H9 (cell line): ENCODE data around the gene NOX5. TPM values are rescaled to one million over a fixed set of nuclear protein-coding genes. Genes with fewer than 3 reads are reported as not detected.

ENCODE experiments used
- DNase-seq: peaks from one replicate; pipeline ENCODE4 v3.0.0-alpha.2; 2017
- H2AFZ ChIP-seq: one replicate; pipeline ENCODE4 v1.6.1; 2013; ENCODE audit warnings: mild to moderate bottlenecking, low read length, control low read depth, moderate library complexity
- H2AK5ac ChIP-seq: 2 replicates; pipeline ENCODE4 v1.6.1; 2013; ENCODE audit warnings: low read length, control low read depth, mixed read lengths; ENCODE audit not compliant: insufficient read length
- H2BK120ac ChIP-seq: one replicate; pipeline ENCODE4 v1.6.1; 2013; ENCODE audit warnings: low read depth, mild to moderate bottlenecking, low read length, control low read depth, inconsistent platforms; ENCODE audit not compliant: poor library complexity, severe bottlenecking
- H2BK12ac ChIP-seq: 2 replicates; pipeline ENCODE4 v1.6.1; 2013; ENCODE audit warnings: low read length, control low read depth, mixed read lengths, low read depth; ENCODE audit not compliant: insufficient read length
- H2BK15ac ChIP-seq: 2 replicates; pipeline ENCODE4 v1.6.1; 2013; ENCODE audit warnings: low read depth, low read length, control low read depth
- H2BK20ac ChIP-seq: one replicate; pipeline ENCODE4 v1.6.1; 2013; ENCODE audit warnings: low read depth, mild to moderate bottlenecking, low read length, control low read depth, inconsistent platforms; ENCODE audit not compliant: poor library complexity, severe bottlenecking
- H2BK5ac ChIP-seq: 2 replicates; pipeline ENCODE4 v1.6.1; 2013; ENCODE audit warnings: low read length, control low read depth, mixed read lengths; ENCODE audit not compliant: insufficient read length
- H3K14ac ChIP-seq: 2 replicates; pipeline ENCODE4 v1.6.1; 2013; ENCODE audit warnings: low read length, control low read depth; ENCODE audit not compliant: insufficient read depth
- H3K18ac ChIP-seq: 2 replicates; pipeline ENCODE4 v1.6.1; 2013; ENCODE audit warnings: low read depth, mild to moderate bottlenecking, mixed read lengths, low read length, control low read depth; ENCODE audit not compliant: insufficient read length
- H3K23ac ChIP-seq: 2 replicates; pipeline ENCODE4 v1.6.1; 2013; ENCODE audit warnings: low read length, control low read depth, mixed read lengths, low read depth; ENCODE audit not compliant: insufficient read length
- H3K23me2 ChIP-seq: 2 replicates; pipeline ENCODE4 v1.6.1; 2013; ENCODE audit warnings: low read depth, mild to moderate bottlenecking, mixed read lengths, low read length, control low read depth; ENCODE audit not compliant: insufficient read length, poor library complexity, severe bottlenecking
- H3K27ac ChIP-seq: 2 replicates; pipeline ENCODE4 v1.5.1; 2013; ENCODE audit warnings: low read length, control low read depth, mixed read lengths, low read depth; ENCODE audit not compliant: insufficient read length
- H3K27me3 ChIP-seq: 2 replicates; pipeline ENCODE4 v1.6.1; 2013; ENCODE audit warnings: low read length, control low read depth, inconsistent platforms; ENCODE audit not compliant: insufficient read depth
- H3K4ac ChIP-seq: 2 replicates; pipeline ENCODE4 v1.6.1; 2013; ENCODE audit warnings: low read depth, mild to moderate bottlenecking, control low read depth, inconsistent platforms, low read length, moderate library complexity
- H3K4me1 ChIP-seq: 2 replicates; pipeline ENCODE4 v1.6.1; 2013; ENCODE audit warnings: low read length, control low read depth, inconsistent platforms; ENCODE audit not compliant: insufficient read depth
- H3K4me2 ChIP-seq: 2 replicates; pipeline ENCODE4 v1.6.1; 2013; ENCODE audit warnings: low read length, control low read depth, mixed read lengths; ENCODE audit not compliant: insufficient read length, insufficient read depth
- H3K56ac ChIP-seq: 2 replicates; pipeline ENCODE4 v1.6.1; 2013; ENCODE audit warnings: low read depth, mild to moderate bottlenecking, mixed read lengths, low read length, control low read depth; ENCODE audit not compliant: insufficient read length
- H3K79me1 ChIP-seq: 2 replicates; pipeline ENCODE4 v1.6.1; 2013; ENCODE audit warnings: low read depth, mild to moderate bottlenecking, moderate library complexity, low read length, control low read depth, inconsistent platforms; ENCODE audit not compliant: insufficient read depth, poor library complexity, severe bottlenecking
- H3K79me2 ChIP-seq: 2 replicates; pipeline ENCODE4 v1.6.1; 2013; ENCODE audit warnings: low read length, control low read depth, inconsistent platforms; ENCODE audit not compliant: insufficient read depth
- H3K9ac ChIP-seq: 2 replicates; pipeline ENCODE4 v1.6.1; 2013; ENCODE audit warnings: low read length, control low read depth, mixed read lengths; ENCODE audit not compliant: insufficient read length; ENCODE audit errors: extremely low read depth
- H3K9me3 ChIP-seq: one replicate; pipeline ENCODE4 v1.6.1; 2013; ENCODE audit warnings: low read depth, low read length, inconsistent platforms; ENCODE audit not compliant: control insufficient read depth
- H3T11ph ChIP-seq: one replicate; pipeline ENCODE4 v1.6.1; 2013; ENCODE audit warnings: mild to moderate bottlenecking, low read length, control low read depth, inconsistent platforms
- H4K20me1 ChIP-seq: one replicate; pipeline ENCODE4 v1.6.1; 2013; ENCODE audit not compliant: control insufficient read depth, insufficient read length, insufficient read depth
- H4K5ac ChIP-seq: 2 replicates; pipeline ENCODE4 v1.6.1; 2013; ENCODE audit warnings: low read depth, mild to moderate bottlenecking, mixed read lengths, low read length, control low read depth; ENCODE audit not compliant: insufficient read length
- H4K8ac ChIP-seq: replicated peaks from 2 replicates; pipeline ENCODE4 v1.6.1; 2013; ENCODE audit warnings: low read length, control low read depth, mixed read lengths, low read depth; ENCODE audit not compliant: insufficient read length
- H4K91ac ChIP-seq: 2 replicates; pipeline ENCODE4 v1.6.1; 2013; ENCODE audit warnings: low read depth, mild to moderate bottlenecking, moderate library complexity, mixed read lengths, low read length, control low read depth; ENCODE audit not compliant: insufficient read length
- H3K27ac Mint-ChIP-seq, 3 experiments: 2 replicates in 2 of 3; 3 replicates in 1 of 3; pipeline ENCODE4 v1.8.0; 2020 to 2021; ENCODE audit warnings: mixed read lengths in 3 of 3, mild to moderate bottlenecking in 1 of 3, moderate library complexity in 1 of 3
- H3K27me3 Mint-ChIP-seq: 2 replicates; pipeline ENCODE4 v1.8.0; 2021; ENCODE audit warnings: low read depth, mild to moderate bottlenecking, moderate library complexity, mixed read lengths
- H3K36me3 Mint-ChIP-seq, 3 experiments: 2 replicates in 2 of 3; 3 replicates in 1 of 3; pipeline ENCODE4 v1.8.0; 2020 to 2021; ENCODE audit warnings: low read depth in 3 of 3, mixed read lengths in 3 of 3; ENCODE audit not compliant: insufficient read depth in 1 of 3
- H3K4me1 Mint-ChIP-seq, 2 experiments: 2 replicates each; pipeline ENCODE4 v1.8.0; 2020; ENCODE audit warnings: mixed read lengths in 2 of 2
- H3K4me3 Mint-ChIP-seq, 2 experiments: 2 replicates in 1 of 2; 3 replicates in 1 of 2; pipeline ENCODE4 v1.8.0; 2020 to 2021; ENCODE audit warnings: mild to moderate bottlenecking in 2 of 2, mixed read lengths in 2 of 2, moderate library complexity in 1 of 2
- H3K9me3 Mint-ChIP-seq, 2 experiments: 2 replicates in 1 of 2; 3 replicates in 1 of 2; pipeline ENCODE4 v1.8.0; 2020; ENCODE audit warnings: mild to moderate bottlenecking in 2 of 2, mixed read lengths in 2 of 2, moderate library complexity in 1 of 2
- CTCF ChIP-seq: fragments of 200-600 bp; sonication (generic); conservative IDR thresholded peaks from 3 replicates; pipeline ENCODE4 v1.8.0; 2021; ENCODE audit warnings: antibody characterized with exemption, mild to moderate bottlenecking
- WGBS: extraction: QIAGEN DNeasy Blood & Tissue Kit; methylation state at CpG from one replicate; pipeline ENCODE4 v1.1.7; 2013; ENCODE audit warnings: missing lambda C conversion rate, low lambda C conversion rate, mixed read lengths; ENCODE audit not compliant: insufficient read length; ENCODE audit errors: extremely low coverage; 5-methylcytosine and 5-hydroxymethylcytosine counted together
- total RNA-seq: library from RNA; stranded (reverse); gene quantifications from 2 replicates; pipeline ENCODE4 v1.2.1, GENCODE V29; 2021

Gene NOX5
- total RNA-seq, 1 experiment from 2014 or later = 0.04 TPM

GRCh38 chr15:69049976-69050375 is 35.5 kb downstream of the NOX5 start:
- no peaks in the 10 kb centered on the region for H3K9me3 ChIP-seq
- no peak overlapping the region for H3K4ac ChIP-seq
- TF ChIP-seq CTCF = no peak
- H3K18ac ChIP-seq = no peak overlapping the region
- no peak overlapping the region for H3K27ac Mint-ChIP-seq
- H2BK5ac ChIP-seq = no peak overlapping the region
- no peaks in the 10 kb centered on the region for H3K79me1 ChIP-seq
- no peaks in the 10 kb centered on the region; a peak in 2 of 5 replicates for H3K9me3 Mint-ChIP-seq
- no peak overlapping the region for H3K9ac ChIP-seq
- H3K27me3 Mint-ChIP-seq = peaks cover 19% of the 10 kb centered on the region
- no peak overlapping the region for H3T11ph ChIP-seq
- H2AK5ac ChIP-seq = no peak overlapping the region
- H4K91ac ChIP-seq = no peak overlapping the region
- H2AFZ ChIP-seq = no peak overlapping the region
- H3K23ac ChIP-seq = no peak overlapping the region
- no CpG with 5 or more reads among the region's 4 CpGs for WGBS
- no peaks in the 10 kb centered on the region; the same call in 1 of the 2 replicates for H3K4me1 ChIP-seq
- H2BK12ac ChIP-seq = no peak overlapping the region
- H3K27ac ChIP-seq = no peak overlapping the region
- H2BK15ac ChIP-seq = no peak overlapping the region
- H3K79me2 ChIP-seq = no peaks in the 10 kb centered on the region
- no peaks in the 10 kb centered on the region for H3K36me3 Mint-ChIP-seq
- no peak overlapping the region for H2BK20ac ChIP-seq
- H3K56ac ChIP-seq = no peak overlapping the region
- no peak overlapping the region for H2BK120ac ChIP-seq
- no peak overlapping the region for H4K5ac ChIP-seq
- H3K4me3 Mint-ChIP-seq = no peak overlapping the region
- H3K14ac ChIP-seq = no peak overlapping the region
- no peak overlapping the region for H3K4me2 ChIP-seq
- no peak for DNase-seq
- no peaks in the 10 kb centered on the region for H4K20me1 ChIP-seq
- no peaks in the 10 kb centered on the region for H3K23me2 ChIP-seq
- H3K4me1 Mint-ChIP-seq = peaks cover 15 to 25% of the 10 kb centered on the region in 2 experiments
- no peaks in the 10 kb centered on the region; the same call in 1 of the 2 replicates for H3K27me3 ChIP-seq
- H4K8ac ChIP-seq = no peak overlapping the region
